TTC549 (cell line): ENCODE data around the gene SRSF8.
"Not testable (repeated sequence)": the region's sequence is repeated elsewhere in the genome, so short reads cannot be mapped to it uniquely, and the experiment has no call there.

Experiments
- FAIRE-seq: peaks from 2 replicates; lab custom pipeline; 2012; peaks lifted over from hg19 to GRCh38; lab: Jason Lieb, UNC

The SRSF8 gene, protein sequence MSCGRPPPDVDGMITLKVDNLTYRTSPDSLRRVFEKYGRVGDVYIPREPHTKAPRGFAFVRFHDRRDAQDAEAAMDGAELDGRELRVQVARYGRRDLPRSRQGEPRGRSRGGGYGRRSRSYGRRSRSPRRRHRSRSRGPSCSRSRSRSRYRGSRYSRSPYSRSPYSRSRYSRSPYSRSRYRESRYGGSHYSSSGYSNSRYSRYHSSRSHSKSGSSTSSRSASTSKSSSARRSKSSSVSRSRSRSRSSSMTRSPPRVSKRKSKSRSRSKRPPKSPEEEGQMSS

DNA sequence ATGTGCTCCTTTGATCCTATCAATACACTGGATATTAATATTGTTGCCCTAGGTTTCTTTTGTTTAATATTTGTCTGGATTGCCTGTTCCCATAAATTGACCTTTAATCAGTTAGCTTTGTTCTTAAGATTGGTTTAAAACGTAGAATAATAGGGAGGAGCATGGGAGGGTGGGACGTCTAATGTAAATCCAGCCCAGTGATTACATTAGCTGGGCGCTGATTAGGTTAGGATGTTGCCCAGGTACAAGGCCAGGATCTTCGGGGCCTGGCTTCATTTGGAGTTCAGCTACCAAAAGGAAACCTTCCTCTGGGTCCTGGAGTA lies at the start of gene SRSF8:
TSS of gene SRSF8 (plus strand) at position 204 of the 323 bp plus-strand sequence. CDS start 308 bp downstream, outside the sequence.
- no peak for FAIRE-seq

DNA sequence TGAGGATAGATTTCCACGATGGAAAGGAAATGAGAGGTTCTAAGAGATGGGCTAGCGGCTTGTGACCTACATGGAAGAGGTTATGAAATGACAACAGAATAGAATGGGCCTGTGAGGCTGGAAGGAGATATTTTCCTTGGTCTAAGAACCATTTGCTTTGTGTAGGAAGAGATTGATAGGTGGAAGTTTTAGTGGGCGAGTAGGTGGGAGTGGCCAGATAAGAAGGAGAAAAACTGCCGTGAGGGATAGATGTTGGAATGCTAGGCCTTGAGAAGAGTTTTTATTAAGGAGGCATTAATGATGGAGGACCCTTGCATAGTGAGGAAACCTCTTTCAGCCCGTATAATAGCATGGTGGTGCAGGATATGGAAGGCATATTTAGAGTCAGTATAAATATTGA lies 45.3 kb upstream of the SRSF8 start:
- FAIRE-seq, result not testable (repeated sequence)

DNA sequence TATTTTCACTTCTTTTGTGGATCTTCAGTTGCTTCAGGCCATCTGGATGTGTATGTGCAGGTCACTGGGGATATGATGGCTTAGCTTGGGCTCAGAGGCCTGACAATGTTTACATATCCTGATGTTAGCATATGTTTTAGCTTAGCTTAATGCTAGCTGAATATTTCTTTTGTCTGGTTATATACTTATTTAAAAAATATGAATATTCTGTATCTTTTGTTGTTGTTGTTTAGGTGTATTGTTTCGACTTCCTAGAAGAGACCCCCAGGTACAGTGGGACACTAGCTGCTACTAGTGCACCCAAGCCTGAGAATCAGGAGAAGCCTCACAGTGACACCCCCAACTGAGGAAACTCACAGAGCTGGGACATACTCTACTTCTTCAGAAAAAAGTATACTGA lies 41.8 kb upstream of the SRSF8 start, which contains the start of gene KDM4E:
TSS of gene KDM4E (plus strand) at position 301 of the 400 bp plus-strand sequence. CDS start 300 bp downstream, outside the sequence.
- no peak for FAIRE-seq

DNA sequence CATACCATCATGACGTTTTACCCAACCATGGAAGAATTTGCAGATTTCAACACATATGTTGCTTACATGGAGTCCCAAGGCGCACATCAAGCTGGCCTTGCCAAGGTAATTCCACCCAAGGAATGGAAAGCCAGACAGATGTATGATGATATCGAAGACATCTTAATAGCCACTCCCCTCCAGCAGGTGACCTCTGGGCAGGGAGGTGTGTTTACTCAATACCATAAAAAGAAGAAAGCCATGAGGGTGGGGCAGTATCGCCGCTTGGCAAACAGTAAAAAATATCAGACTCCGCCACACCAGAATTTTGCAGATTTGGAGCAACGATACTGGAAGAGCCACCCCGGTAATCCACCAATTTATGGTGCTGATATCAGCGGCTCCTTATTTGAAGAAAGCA lies 41.1 kb upstream of the SRSF8 start:
- not testable (repeated sequence) for FAIRE-seq

DNA sequence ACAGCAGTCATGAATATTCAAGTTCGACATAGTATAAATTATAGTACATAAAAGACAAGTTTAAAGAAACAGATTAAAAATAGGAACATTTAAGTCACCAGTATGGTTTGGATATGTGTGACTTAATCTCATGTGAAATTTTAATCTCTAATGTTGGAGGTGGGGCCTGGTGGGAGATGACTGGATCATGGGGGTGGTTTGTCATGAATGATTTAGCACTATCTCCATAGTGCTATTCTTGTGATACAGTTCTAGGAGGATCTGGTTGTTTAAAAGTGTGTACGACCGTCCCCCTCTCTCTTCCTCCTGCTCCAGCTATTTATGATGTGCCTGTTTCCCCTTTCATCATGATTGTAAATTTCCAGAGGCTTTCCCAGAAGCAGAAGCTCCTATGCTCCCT lies 38.4 kb upstream of the SRSF8 start:
- FAIRE-seq, result no peak

DNA sequence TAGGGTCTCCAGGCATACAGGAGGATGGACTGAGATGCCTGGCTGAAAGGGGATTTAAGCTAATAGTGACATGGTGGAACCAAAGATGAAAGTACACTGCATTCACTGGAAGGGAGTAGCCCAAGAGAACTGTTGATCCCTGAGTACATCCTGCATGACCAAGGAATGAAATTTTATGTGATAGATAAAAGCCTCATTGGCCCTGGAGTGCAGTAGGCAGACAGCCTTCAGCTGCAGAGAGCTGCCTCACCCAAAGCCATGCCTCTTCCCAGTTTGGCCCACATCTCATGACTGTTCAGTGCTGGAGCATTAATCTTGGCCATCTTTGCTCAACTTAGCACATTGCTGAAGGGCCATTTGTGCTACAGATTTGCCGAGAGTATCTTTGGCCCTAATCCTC lies 33.7 kb upstream of the SRSF8 start:
- FAIRE-seq, result no peak

DNA sequence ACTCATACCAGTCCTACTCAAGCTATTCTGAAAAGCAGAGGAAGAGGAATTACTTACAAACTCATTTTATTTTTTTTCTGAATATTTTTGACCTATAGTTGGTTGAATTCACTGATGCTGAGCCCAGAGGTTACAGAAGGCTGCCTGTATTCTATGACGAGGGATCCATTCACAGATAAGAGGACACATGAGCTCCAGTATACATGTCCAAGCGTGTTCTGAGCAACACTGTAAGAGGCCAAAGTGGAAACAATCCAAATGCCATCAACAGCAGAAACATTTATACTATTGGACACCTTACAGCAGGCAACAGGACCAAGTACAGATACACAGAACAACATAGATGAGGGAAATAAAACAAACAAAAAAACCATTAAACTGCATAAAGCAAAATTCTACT lies 31.4 kb upstream of the SRSF8 start:
- no peak for FAIRE-seq

DNA sequence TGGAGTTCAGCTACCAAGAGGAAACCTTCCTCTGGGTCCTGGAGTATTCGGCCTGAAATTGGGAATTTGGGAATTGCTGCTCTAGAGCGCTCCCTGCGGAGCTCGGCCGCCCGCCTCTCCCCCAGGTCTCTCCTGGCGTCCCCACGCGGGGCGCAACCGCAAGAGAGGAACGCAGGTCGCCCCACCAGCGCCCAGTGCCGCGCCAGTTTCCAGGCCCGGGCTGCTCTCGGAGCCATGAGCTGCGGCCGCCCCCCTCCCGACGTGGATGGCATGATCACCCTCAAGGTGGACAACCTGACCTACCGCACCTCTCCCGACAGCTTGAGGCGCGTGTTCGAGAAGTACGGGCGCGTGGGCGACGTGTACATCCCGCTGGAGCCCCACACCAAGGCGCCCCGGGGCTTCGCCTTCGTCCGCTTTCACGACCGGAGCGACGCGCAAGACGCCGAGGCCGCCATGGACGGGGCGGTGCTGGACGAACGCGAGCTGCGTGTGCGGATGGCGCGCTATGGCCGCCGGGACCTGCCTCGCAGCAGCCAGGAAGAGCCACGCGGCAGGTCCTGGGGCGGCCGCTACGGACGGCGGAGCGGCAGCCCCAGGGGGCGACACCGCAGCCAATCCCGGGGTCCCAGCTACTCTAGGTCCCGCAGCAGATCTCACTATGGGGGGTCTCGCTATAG lies 29.2 kb upstream of the SRSF8 start:
- not testable (repeated sequence) for FAIRE-seq

DNA sequence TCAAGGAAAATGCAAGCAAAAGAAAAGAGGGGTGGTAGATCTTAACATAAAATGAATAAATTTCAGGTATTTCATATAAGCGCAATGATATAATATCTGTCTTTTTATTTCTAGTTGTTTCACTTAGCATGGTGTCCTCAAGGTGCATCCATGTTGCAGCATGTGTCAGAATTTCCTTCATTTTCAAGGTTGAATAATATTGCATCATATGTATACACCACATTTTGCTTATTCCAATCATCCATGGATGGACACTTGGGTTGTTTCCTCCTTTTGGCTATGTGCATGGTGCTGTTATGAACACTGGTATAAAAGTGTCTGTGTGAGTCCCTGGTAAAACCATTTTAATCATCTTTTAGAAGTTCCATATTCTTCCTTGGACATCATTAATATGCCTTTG lies 24.5 kb upstream of the SRSF8 start:
- no peak for FAIRE-seq

DNA sequence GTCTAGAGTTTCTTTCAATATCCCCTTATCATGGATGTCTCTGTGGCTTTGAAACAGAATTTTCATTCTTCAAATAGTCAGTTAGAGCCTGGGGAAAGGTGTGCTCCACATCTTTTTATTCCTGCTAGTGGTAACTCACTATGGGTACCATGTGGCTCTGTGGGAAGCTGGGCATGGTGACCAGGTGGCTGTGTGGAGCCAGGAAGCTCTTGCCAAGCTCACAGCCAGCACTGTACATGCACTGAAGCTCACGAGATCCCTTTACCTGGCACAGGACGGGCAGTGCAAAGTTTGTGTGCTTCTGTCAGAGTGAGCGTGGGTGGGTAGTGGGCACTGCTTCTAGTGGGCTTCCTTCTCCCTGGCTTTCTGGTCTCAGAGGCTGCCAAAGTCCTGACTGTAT lies 23.8 kb upstream of the SRSF8 start:
- no peak for FAIRE-seq

DNA sequence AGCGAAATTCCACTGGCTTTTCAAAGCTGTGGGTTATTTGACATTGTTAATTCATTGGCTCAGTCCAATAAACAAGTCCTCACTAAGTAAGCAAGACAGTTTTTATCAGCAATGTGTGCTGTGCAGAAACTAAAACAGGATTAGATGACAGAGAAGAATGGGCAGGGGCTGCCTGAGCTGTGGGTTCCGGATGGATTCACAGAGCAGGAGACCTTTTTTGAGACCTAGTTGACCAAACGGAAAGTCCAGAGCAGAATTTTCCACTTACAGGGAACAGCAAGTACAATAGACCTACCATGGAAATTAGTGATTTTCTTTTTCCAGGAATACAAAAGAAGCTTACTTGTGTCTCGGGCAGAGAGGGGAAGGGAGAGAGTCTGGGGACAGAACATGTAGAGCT lies 22.7 kb upstream of the SRSF8 start:
- no peak for FAIRE-seq

DNA sequence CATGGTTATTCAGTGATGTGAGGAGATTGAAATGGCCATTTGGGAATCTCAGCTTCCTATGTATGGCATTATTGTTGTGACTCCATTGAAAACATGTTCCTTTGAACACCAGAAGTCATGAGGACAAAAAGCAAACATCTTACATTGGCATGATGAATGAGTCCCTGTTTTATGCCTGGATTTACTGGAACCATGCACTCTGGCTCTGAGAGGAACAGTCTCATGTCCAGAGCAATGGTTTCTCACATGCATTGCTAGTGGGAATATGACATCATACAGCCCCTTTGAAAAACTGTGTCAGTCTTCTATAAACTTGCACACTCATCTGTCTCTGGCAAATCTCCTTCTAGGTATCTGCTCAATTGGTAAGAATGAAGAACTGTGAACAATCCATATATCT lies 20.9 kb upstream of the SRSF8 start:
- no peak for FAIRE-seq

DNA sequence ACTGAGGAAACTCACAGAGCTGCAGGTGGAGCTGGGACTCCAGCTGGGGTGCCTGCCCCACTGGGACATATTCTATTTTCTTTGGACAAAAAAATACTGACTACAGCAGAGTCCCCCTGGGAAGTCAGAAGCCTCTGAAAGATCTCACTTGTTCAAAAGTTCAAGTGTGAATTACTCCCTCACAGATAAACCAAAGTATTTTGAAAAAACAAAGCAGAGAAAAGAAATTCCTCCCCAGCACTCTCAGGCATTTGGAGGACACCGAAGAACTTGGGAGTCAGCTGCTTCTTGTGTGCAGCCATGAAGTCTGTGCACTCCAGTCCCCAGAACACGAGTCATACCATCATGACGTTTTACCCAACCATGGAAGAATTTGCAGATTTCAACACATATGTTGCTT lies 17.6 kb upstream of the SRSF8 start, which contains the start of gene KDM4F:
TSS of gene KDM4F (plus strand) at position 301 of the 400 bp plus-strand sequence.
- not testable (repeated sequence) for FAIRE-seq

DNA sequence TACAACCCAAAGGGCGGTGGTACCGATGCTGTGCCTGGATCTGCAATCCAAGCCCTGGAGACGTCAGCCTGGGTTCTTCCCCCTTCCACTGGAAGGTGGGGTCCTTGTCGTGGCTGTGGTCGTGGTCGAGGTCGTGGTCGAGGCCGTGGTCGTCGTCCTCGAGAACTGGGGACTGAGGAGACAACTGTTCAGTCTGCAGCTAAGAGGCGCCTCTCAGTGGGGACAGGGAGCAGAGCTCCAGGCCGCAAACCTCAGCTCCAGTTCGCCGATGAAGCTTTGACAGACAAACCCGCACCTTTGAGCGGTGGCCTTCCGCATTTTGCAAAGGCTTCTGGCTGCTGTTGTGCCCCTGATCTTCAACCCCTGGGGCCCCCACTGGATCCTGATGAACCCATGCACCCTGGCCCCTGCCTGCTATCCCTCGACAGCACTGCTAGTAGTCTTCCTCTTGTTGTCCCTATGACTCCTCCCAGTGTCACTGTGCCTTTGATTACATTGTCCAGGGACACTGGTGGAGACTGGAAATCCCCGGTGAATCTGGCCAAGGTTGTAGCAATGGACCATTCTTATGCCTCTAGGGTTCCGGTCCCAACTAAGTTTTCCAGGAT lies 16.0 kb upstream of the SRSF8 start:
- no peak for FAIRE-seq

DNA sequence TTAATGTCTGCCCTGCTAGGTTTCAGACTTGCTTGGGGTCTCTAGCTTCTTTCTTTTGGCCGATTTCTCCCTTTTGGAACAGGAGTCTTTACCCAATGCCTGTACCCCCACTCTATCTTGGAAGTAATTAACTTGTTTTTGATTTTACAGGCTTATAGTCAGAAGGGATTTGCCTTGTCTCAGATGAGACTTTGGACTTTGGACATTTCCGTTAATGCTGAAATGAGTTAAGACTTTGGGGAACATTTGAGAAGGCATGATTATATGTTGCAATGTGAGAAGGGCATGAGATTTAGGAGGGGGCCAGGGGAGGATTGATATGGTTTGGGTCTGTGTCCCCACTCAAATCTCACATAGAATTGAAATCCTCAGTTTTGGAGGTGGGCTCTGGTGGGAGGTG lies 12.4 kb upstream of the SRSF8 start:
- no peak for FAIRE-seq

DNA sequence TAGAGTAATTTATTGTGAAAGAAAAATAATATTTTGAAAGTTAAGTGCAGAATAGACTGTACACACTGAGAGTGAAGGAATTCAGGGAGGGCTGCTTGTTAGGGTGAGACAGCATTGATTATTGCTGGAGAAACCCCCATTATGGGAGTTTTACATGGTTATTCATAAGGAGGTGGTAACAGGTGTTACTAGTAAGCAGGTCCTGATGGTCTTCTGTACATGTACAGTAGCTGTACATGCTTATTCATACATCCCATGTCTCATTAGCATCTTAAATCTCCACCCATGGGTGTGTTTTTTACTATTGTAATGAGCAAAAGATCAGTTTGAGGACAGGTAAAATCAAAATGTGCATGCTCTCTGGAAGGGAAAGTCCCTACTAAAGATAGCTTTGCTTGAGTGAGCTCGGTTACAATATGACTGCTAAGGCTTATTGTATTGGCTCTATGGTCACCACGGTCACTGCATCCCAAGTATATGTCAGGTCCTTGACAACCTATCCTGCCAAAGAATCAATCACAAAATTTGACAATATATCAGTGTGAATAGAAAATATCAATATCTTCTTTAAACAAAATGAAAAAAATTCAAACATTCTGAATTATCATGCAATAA lies 11.3 kb upstream of the SRSF8 start:
- no peak for FAIRE-seq

DNA sequence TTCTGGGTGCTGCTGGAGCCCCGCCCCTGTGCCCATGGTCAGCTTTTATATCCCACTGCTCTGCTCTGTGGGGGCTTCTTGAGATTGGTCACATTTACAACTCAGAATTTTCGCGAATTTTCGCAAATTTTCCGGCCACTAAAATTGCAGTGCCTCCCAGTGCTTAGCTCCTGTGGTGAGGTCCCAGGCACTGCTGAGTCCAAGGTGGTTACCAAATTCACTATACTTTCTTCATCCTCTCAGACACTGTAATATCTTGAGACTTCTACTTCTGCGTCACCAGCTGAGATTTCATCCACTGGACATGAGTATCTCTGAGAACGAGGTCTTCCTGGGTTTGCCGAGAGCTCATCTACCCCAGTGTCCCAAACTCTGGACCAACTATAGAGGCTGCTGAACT lies 8.8 kb upstream of the SRSF8 start:
- no peak for FAIRE-seq

DNA sequence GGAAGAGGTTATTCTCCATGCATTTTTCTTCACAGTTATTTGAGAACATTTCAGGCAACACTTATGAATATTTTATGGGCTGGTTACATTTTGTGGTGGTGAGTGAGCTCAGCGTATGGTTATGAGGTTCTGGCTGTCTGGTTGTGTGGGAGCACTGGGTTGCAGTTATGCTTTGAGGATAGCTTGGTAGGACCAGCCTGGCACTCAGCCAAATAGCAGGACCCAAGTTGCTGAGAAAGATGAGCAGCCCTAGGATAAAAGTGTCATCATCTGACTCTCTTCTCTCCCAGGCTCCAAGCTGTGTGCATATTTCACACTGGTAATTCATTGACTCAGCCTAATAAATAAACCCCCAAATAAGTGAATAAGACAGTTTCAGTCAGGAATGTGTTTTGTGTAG lies 8.1 kb upstream of the SRSF8 start:
- FAIRE-seq, result no peak

DNA sequence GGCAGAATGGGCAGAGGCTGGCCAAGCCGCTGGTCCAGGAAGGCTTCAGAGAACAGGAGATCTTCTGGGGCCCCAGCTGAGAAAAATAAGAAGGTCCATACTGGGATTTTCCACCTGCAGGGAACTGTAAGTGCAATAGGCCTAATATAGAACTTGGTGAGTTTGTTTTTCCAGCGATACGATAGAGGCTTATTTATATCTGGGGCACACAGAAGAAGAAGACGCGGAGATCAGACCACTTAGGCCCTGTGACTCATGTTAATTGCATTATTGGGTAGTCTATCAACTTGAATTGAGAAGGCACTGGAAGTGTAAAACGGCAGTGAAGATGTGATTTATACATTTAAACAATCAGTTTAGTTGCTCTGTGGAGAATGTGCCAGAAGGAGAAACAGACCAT lies 7.7 kb upstream of the SRSF8 start:
- no peak for FAIRE-seq

DNA sequence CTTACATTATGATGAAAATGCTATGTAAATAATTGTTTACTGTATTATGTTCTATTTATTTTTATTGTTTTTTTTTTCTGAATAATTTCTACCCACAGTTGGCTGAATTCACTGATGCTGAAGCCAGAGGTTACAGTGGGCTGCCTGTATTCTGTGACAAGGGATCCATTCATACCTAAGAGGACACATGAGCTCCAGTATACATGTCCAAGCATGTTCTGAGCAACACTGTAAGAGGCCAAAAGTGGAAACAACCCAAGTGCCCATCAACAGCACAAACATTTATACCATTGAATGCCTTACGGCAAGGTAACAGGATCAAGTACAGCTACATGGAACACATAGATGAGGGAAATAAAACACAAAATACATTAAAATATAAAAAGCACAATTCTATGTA lies 1.4 kb upstream of the SRSF8 start:
- FAIRE-seq, result no peak

DNA sequence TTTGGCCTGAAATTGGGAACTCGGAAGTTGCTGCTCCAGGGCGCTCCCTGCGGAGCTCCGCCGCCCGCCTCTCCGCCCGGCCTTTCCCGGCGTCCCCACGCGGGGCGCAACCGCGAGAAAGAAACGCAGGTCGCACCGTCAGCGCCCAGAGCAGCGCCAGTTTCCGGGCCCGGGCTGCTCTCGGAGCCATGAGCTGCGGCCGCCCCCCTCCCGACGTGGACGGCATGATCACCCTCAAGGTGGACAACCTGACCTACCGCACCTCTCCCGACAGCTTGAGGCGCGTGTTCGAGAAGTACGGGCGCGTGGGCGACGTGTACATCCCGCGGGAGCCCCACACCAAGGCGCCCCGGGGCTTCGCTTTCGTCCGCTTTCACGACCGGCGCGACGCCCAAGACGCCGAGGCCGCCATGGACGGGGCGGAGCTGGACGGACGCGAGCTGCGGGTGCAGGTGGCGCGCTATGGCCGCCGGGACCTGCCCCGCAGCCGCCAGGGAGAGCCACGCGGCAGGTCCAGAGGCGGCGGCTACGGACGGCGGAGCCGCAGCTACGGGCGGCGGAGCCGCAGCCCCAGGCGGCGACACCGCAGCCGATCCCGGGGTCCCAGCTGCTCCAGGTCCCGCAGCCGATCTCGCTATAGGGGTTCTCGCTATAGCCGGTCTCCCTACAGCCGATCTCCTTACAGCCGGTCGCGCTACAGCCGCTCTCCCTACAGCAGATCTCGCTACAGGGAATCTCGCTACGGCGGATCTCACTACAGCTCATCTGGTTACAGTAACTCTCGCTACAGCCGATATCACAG lies 521 bp downstream of the SRSF8 start:
- FAIRE-seq, result no peak

DNA sequence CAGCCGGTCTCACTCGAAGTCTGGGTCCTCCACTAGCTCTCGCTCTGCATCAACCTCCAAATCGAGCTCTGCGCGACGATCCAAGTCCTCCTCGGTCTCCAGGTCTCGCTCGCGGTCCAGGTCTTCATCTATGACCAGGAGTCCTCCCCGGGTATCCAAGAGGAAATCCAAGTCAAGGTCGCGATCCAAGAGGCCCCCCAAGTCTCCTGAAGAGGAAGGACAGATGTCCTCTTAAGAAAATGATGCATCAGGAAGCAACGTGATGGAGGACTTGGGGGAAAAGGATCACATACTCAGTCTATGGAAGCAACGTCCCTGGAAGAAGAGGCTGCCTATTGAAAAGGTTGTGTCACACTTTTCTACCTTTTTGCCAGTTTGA lies 1.1 kb downstream of the SRSF8 start:
- FAIRE-seq, result no peak
